Bronchial epithelial cell (primary cell): ENCODE measurements around the gene GGA3. TPM values are rescaled to one million over a fixed set of nuclear protein-coding genes. Genes with fewer than 3 reads are reported as not detected.

Source experiments
- DNase-seq: peaks from one replicate; pipeline ENCODE4 v3.0.0-alpha.2; 2010; ENCODE audit warnings: low read depth
- FAIRE-seq: peaks from 2 replicates; lab custom pipeline; 2011; peaks lifted over from hg19 to GRCh38; lab: Jason Lieb, UNC
- H3K27me3 ChIP-seq: 2 replicates; pipeline ENCODE4 v1.5.1; 2011; ENCODE audit warnings: low read length; ENCODE audit not compliant: control insufficient read depth, insufficient read depth
- H3K36me3 ChIP-seq: 2 replicates; pipeline ENCODE4 v1.5.1; 2011; ENCODE audit warnings: low read length; ENCODE audit not compliant: control insufficient read depth, insufficient read depth
- H3K4me3 ChIP-seq: 2 replicates; pipeline ENCODE4 v1.5.1; 2011; ENCODE audit warnings: mild to moderate bottlenecking, low read depth, low read length, control low read depth
- total RNA-seq: library from RNA; depleted of rRNA; stranded (reverse); fragments of >200 nt; gene quantifications from 2 replicates; pipeline ENCODE4 v1.2.1, GENCODE V29; 2014
- TF ChIP-seq, protein P1 (sequence below): IDR thresholded peaks from 2 replicates; pipeline ENCODE4 v1.5.1; 2011; ENCODE audit warnings: mild to moderate bottlenecking, moderate library complexity, low read length, control low read depth, inconsistent platforms; ENCODE audit not compliant: insufficient read depth, severe bottlenecking

Gene GGA3
- total RNA-seq, 1 donor from 2014 or later, result 14.5 TPM

DNA sequence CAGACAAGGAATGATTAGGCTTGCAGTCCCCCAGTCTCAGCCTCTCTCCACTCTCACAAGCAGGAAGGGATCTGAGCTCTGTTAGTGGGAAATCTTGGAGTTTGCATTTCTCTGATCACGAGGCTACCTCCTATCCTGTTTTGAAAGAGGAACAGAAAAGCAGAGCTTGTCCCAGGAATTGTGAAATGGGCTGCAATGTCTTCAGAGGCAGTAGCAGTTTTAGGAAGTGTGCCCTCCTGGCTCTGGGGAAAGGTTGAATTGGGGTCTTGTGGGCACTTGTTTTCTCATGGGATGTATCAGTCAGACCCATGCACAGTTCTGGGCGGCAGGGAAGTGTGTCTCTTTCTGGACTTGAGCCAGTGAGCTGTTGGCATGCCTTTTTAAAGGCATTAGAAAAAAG is 33.1 kb downstream of the GGA3 start:
- H3K36me3 ChIP-seq, result peaks cover 34% of the 10 kb centered on the region
- DNase-seq (no peak), FAIRE-seq (no peak)
- TF ChIP-seq, protein P1, sequence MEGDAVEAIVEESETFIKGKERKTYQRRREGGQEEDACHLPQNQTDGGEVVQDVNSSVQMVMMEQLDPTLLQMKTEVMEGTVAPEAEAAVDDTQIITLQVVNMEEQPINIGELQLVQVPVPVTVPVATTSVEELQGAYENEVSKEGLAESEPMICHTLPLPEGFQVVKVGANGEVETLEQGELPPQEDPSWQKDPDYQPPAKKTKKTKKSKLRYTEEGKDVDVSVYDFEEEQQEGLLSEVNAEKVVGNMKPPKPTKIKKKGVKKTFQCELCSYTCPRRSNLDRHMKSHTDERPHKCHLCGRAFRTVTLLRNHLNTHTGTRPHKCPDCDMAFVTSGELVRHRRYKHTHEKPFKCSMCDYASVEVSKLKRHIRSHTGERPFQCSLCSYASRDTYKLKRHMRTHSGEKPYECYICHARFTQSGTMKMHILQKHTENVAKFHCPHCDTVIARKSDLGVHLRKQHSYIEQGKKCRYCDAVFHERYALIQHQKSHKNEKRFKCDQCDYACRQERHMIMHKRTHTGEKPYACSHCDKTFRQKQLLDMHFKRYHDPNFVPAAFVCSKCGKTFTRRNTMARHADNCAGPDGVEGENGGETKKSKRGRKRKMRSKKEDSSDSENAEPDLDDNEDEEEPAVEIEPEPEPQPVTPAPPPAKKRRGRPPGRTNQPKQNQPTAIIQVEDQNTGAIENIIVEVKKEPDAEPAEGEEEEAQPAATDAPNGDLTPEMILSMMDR, result no peak
- no peaks in the 10 kb centered on the region for H3K27me3 ChIP-seq
- H3K4me3 ChIP-seq, result no peak overlapping the region

DNA sequence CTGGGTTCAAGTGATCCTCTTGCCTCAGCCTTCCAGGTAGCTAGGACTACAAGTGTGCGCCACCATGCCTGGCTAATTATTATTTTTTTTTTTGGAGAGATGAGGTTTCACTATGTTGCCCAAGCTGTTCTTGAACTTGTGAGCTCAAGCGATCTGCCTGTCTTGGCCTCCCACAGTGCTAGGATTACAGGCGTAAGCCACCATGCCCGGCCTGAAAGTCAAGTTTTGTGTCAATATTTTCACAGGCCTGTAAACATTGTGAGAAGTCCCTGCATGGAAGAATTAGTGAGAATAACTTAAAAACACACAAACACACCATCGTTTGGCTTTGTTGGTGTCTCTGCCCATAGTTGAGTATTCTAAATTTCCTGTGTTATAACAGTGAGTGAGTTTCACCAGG is 33.7 kb downstream of the GGA3 start:
- Histone ChIP-seq H3K27me3 (no peaks in the 10 kb centered on the region), H3K36me3 (peaks cover 30% of the 10 kb centered on the region), H3K4me3 (no peak overlapping the region)
- DNase-seq (no peak), FAIRE-seq (no peak)
- TF ChIP-seq, protein P1, result no peak

DNA sequence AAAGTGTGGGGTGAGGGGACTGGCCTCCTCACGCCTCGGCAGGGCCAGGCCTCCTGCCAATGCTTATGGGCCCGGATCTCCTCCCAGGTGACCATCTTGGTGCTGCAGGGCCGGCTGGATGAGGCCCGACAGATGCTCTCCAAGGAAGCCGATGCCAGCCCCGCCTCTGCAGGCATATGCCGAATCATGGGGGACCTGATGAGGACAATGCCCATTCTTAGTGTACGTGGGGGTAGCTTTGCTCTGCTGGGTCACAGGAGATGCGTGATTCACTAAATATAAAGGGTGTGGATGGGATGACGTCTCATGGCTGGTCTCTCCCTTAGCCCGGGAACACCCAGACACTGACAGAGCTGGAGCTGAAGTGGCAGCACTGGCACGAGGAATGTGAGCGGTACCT is 36.4 kb downstream of the GGA3 start:
- H3K4me3 ChIP-seq, result no peak overlapping the region
- TF ChIP-seq, protein P1, result no peak
- H3K36me3 ChIP-seq, result peaks cover 25% of the 10 kb centered on the region
- no peak for DNase-seq
- no peaks in the 10 kb centered on the region for H3K27me3 ChIP-seq
- FAIRE-seq, result no peak

DNA sequence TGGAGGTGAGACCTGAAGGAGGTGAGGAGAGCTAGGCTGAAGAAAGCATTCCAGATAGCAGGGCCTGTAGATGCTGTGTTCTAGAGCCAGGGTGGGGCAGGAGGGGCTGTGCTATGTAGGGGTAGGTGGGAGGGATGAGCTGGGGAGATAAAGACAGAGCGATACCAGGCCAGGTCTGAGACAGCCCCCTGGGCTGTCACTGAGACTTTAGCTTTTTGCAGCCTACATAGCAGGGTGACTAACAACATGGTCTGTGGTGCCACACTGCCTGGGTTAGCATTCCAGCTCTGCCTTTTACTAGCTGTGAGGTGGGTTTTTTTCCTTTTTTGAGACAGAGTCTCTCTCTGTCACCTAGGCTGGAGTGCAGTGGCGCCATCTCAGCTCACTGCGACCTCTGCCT is 41.6 kb downstream of the GGA3 start:
- TF ChIP-seq, protein P1, result no peak
- Histone ChIP-seq H3K27me3 (no peaks in the 10 kb centered on the region), H3K4me3 (no peak overlapping the region), H3K36me3 (peaks cover 24% of the 10 kb centered on the region)
- FAIRE-seq, result no peak
- DNase-seq, result no peak

DNA sequence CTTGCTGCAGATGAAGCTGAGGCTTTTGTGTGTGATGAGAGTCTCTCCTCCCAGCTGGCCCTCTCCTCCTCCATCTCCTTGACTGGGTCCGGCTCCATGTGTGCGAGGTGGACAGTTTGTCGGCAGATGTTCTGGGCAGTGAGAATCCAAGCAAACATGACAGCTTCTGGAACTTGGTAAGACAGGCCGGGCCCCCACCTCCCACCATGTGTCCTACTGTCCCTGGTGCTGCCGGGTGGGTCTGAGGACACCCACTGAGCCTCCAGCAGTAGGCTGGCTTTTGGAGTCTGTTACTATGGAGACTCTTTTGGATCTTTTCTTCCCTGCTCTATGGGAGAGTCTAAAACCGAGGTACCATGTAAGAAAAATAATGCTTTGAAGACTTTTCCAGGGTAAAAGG is 43.3 kb downstream of the GGA3 start:
- H3K27me3 ChIP-seq, result no peaks in the 10 kb centered on the region
- H3K36me3 ChIP-seq, result peaks cover 28% of the 10 kb centered on the region
- DNase-seq, result no peak
- FAIRE-seq, result no peak
- TF ChIP-seq, protein P1, result no peak
- no peak overlapping the region for H3K4me3 ChIP-seq

DNA sequence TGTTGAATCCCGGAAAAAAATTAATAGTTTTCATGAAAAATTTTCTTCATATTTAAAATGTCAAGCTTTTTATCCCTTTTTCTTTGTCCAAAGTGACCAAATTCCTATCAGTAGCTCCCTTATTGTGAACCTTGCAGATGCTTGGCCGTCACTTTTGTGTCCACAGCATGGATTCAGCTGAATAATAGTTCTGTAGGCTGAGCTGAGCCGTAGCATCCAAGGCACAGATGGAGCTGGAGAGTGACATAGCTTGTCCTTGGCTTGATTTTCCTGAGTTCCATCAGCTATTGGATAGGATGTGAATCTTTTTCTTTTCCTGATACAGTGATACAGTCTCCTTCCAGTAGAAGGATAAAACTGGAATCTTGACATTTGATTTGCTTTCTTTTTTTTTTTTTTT is 52.3 kb downstream of the GGA3 start:
- Histone ChIP-seq H3K36me3 (peaks cover 14% of the 10 kb centered on the region), H3K27me3 (no peaks in the 10 kb centered on the region), H3K4me3 (no peak overlapping the region)
- DNase-seq (no peak), FAIRE-seq (no peak)
- TF ChIP-seq, protein P1, result no peak
